ENCODE results near the gene CAPN5.

Gene CAPN5

DNA sequence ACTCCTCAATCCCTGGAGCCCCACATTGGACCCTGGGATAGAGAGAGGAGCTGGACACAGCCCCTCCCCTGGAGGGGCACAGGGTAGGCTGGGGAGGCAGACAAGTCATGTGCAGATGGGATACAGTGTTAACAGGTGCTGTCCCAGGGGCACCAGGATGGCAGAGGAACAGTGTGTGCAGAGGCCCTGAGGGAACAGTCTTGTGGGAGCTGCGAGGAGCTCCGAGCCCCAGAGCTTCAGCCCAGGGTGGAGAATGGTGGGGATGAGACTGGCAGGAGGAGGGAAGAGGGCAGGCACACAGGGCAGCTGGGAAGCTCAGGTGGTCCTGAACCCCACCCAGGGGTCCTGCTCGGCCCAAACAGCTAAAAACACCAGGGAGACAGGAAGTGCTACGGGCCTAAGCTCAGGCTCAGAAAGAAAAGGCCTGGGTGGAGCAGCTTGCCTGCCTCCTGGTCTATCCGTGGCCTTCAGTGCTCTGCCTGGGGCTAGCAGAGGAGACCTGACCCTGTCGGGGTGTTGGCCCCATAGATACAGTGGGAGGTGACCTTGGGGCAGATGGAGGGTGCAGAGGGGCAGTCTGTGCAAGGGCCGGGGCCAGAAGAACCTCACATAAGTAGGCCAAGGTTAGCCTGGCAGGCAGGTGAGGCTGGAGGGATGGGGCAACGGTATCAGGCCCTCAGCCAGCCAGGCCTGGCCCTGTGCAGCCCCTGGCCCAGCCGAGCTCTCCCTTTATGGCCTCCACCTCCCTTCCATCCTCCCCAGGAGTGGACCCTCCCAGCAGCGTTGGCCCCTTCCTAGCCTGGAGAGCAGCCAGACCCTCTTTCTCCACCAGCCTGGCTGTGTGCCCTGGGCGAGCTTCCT lies 15.4 kb downstream of the CAPN5 start:
- TF ChIP-seq, protein P1, sequence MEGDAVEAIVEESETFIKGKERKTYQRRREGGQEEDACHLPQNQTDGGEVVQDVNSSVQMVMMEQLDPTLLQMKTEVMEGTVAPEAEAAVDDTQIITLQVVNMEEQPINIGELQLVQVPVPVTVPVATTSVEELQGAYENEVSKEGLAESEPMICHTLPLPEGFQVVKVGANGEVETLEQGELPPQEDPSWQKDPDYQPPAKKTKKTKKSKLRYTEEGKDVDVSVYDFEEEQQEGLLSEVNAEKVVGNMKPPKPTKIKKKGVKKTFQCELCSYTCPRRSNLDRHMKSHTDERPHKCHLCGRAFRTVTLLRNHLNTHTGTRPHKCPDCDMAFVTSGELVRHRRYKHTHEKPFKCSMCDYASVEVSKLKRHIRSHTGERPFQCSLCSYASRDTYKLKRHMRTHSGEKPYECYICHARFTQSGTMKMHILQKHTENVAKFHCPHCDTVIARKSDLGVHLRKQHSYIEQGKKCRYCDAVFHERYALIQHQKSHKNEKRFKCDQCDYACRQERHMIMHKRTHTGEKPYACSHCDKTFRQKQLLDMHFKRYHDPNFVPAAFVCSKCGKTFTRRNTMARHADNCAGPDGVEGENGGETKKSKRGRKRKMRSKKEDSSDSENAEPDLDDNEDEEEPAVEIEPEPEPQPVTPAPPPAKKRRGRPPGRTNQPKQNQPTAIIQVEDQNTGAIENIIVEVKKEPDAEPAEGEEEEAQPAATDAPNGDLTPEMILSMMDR (IDR thresholded peaks at IDR 0.05; ENCODE audit: low read depth, low read length): no peak
- H3K4me3 ChIP-seq (ENCODE audit: low read depth, low read length): no peak overlapping the region
- in situ Hi-C loops (cut with HindIII; ENCODE audit: low sequenced_read_pairs): no loop called here
- DNase-seq (ENCODE audit: low read depth, low spot score): no peak

DNA sequence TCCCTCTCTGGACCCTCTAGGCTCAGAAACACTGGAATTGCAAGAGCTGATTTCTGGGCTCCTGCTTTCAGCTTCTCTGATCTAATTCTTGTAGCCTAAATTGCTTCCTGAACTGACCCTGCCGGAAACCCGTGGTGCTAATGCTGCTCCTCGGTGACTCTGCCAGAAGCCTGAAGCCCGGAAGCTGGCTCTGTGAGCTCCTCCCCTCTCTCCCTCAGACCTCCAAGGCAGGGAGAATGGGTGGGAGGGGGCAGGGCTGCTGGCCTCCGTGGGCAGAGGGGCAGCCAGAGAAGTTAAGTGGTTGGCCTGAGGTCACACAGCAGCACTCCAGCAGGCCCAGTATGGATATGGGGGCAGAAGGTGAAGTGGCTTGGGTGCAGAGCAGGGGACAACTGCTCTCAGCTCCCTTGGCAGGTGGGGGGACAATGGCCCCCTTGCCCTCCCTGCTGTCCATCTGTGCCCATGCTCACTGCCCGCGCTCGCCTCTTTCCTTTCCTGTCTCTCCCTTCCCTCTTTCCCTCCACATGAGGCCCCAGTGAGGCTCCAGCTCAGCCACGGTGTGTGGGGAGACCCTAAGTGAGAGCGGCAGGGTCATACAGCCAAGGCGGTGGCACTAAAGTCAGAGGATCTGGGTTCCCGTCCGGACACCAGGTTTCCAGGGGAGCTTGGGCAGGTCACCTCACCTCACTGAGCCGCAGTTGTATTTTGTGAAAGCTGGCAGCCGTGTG lies 16.2 kb downstream of the CAPN5 start:
- DNase-seq (ENCODE audit: low read depth, low spot score): no peak
- TF ChIP-seq, protein P1 (IDR thresholded peaks at IDR 0.05; ENCODE audit: low read depth, low read length): no peak
- in situ Hi-C loops (cut with HindIII; ENCODE audit: low sequenced_read_pairs): no loop called here
- no peak overlapping the region for H3K4me3 ChIP-seq (ENCODE audit: low read depth, low read length)

DNA sequence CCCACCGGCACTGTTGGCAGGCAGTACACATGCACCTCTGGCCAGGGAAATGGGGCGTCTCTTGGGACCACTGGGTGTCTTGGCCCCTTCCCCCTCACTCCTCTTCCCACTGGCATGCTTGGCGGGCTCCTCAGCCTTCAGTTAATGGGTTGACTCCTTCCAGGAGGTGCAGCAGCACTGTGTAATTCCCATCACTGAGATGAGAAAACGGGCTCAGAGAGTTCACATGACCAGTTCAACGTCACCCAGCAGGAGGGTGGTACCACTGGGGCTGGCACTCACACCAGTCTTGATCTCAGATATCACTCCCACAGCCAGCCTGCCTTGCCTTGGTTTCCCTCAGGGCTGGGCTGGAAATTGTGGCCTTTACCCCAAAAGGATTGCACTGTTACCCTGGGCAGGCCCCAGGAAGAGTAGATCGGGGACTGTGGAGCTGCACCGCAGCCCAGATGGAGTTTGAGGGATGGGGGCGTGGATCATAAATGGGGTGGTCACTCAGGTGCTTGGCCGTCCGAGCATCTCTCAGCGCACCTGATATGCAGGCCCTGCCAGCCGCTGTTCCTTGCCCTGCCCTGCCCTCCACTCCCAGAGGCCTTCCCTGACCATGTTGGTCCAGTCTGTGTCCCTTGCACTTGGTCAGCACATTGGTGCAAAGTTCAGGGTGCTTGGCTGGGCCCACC lies 16.9 kb downstream of the CAPN5 start:
- in situ Hi-C loops (cut with HindIII; ENCODE audit: low sequenced_read_pairs): no loop called here
- TF ChIP-seq, protein P1 (IDR thresholded peaks at IDR 0.05; ENCODE audit: low read depth, low read length): no peak
- no peak for DNase-seq (ENCODE audit: low read depth, low spot score)
- H3K4me3 ChIP-seq (ENCODE audit: low read depth, low read length): no peak overlapping the region

DNA sequence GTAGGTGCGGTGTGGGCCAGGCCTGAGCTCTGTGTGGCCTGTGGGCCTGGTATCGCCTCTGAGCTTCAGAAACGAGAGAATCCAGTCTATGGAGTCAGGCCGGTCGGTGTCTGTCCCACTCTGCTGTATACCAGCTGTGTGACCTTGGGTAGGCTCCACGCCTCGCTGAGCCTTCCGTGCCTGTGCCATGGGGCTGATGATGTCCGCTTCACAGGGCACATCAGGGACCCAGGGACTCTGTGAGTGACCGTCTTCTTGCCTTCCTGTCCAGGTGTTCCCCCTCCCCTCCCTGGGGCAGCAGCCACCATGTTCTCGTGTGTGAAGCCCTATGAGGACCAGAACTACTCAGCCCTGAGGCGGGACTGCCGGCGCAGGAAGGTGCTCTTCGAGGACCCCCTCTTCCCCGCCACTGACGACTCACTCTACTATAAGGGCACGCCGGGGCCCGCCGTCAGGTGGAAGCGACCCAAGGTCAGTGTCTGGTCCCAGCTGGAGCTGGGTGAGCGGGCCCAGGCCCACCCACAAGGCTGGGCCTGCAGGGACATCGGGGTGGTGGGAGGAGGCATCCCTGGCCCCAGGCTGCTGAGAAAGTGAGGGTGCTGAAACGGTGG lies 17.9 kb downstream of the CAPN5 start:
- in situ Hi-C loops (cut with HindIII; ENCODE audit: low sequenced_read_pairs): no loop called here
- H3K4me3 ChIP-seq (ENCODE audit: low read depth, low read length): no peak overlapping the region
- TF ChIP-seq, protein P1 (IDR thresholded peaks at IDR 0.05; ENCODE audit: low read depth, low read length): no peak
- no peak for DNase-seq (ENCODE audit: low read depth, low spot score)

DNA sequence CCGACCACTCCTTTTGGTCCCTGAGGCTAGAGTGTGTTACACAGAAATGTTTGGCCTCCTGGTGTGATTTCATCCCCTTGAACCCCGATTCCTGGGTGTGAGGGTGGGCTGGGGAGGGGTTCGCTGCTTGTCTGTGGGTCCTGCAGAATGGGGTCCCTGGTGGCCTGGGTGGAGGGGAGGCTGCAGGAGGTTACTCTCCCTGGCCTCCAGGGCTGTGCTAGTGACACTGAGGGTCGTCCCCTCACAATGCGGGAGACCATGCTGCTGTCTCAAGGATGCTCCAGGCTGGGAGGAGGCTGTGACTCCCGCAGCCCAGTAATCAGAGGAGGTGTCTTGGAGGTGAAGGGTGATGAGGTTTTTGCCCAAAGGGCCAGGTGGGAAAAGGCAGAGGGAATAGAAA lies 18.9 kb downstream of the CAPN5 start:
- in situ Hi-C loops (cut with HindIII; ENCODE audit: low sequenced_read_pairs): no loop called here
- no peak overlapping the region for H3K4me3 ChIP-seq (ENCODE audit: low read depth, low read length)
- TF ChIP-seq, protein P1 (IDR thresholded peaks at IDR 0.05; ENCODE audit: low read depth, low read length): no peak
- no peak for DNase-seq (ENCODE audit: low read depth, low spot score)

Measured in astrocyte of the spinal cord (primary cell).